Lower leg skin (tissue), 4 donors: ENCODE results near the gene PEAR1. TPM values are rescaled to one million over a fixed set of nuclear protein-coding genes. Genes with fewer than 3 reads are reported as not detected.

Experiments used
- DNase-seq, 2 donors: peaks; one replicate each; pipeline ENCODE4 v3.0.0-alpha.2; 2019; ENCODE audit warnings: low spot score in 2 of 2
- H3K4me3 ChIP-seq: fragments of 200-600 bp; sonication (generic); 2 replicates; pipeline ENCODE4 v1.5.1; 2017; ENCODE audit warnings: mild to moderate bottlenecking, low read depth; ENCODE audit not compliant: poor library complexity, severe bottlenecking
- POLR2A ChIP-seq, 2 donors: fragments of 450-650 bp; IDR thresholded peaks; one replicate each; pipeline ENCODE4 v1.6.1; 2016 to 2017; ENCODE audit warnings: antibody characterized with exemption in 2 of 2, mild to moderate bottlenecking in 1 of 2, moderate library complexity in 1 of 2
- WGBS, 2 donors: methylation state at CpG; one replicate each; pipeline ENCODE4 v1.1.5; 2018; 5-methylcytosine and 5-hydroxymethylcytosine counted together
- intact Hi-C: fragments of 100-400 bp; cut with DNase I; formaldehyde crosslinking; loops from one replicate; pipeline ENCODE4 v1.15.0; 2023; ENCODE audit warnings: low total_unique reads
- total RNA-seq, 4 donors: library from RNA; depleted of rRNA; stranded (reverse); fragments of >200 nt; gene quantifications; one replicate each; pipeline ENCODE4 v1.1.0, GENCODE V29; 2016
- TF ChIP-seq, protein P1 (sequence below), 3 donors: fragments of 450-650 bp; IDR thresholded peaks; one replicate each; pipeline ENCODE4 v1.5.1; 2016; ENCODE audit warnings: antibody characterized with exemption in 3 of 3, mild to moderate bottlenecking in 3 of 3, moderate library complexity in 2 of 3

The PEAR1 gene
- total RNA-seq, 4 donors from 2014 or later: 2.1 to 10.2 (median 6.6) TPM

DNA sequence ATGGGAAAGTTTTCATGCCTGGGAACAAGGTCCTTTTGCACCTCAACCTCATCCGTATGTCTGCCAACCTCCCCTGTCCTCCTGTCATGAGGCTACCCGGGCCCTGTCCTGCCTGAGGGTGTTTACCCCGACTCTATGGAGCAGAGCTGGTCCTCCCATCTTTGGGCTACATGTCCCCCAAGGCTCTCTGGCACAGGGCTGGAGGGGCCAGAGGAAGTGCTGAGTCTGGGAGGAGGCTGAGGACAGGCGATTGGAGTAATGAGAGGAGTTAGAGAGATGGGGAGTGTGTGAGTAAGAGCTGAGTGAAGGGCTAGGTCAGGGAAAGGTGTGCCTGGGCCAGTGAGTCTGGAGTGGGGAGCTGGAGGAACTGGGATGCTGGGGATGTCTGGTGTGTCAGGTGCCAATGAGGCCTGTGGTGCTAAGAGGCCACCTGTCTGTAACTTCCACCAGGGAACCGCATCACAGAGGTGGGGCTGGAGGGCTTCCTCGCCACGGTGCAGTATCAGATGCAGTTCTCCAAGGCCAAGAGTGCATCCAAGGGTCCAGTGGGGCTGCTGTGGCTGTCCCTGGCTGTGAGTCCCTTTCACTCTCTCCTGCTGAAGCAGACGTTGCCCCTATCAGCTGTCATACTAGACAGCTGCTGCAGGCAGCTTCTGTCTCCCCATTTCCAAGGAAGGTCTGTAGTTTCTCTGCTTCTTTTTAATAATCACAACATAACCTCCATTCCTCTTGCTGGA is 38.6 kb downstream of the PEAR1 start:
- intact Hi-C loops: loop anchor here (2.0 kb wide), 1 partner anchor 45 kb away; no protein-coding TSS in a partner anchor
- 45 to 52% methylated on average over 8 of the region's 8 CpGs for WGBS, 2 donors
- DNase-seq: no peak
- TF ChIP-seq POLR2A (IDR thresholded peaks at IDR 0.05): no peak
- TF ChIP-seq, protein P1, sequence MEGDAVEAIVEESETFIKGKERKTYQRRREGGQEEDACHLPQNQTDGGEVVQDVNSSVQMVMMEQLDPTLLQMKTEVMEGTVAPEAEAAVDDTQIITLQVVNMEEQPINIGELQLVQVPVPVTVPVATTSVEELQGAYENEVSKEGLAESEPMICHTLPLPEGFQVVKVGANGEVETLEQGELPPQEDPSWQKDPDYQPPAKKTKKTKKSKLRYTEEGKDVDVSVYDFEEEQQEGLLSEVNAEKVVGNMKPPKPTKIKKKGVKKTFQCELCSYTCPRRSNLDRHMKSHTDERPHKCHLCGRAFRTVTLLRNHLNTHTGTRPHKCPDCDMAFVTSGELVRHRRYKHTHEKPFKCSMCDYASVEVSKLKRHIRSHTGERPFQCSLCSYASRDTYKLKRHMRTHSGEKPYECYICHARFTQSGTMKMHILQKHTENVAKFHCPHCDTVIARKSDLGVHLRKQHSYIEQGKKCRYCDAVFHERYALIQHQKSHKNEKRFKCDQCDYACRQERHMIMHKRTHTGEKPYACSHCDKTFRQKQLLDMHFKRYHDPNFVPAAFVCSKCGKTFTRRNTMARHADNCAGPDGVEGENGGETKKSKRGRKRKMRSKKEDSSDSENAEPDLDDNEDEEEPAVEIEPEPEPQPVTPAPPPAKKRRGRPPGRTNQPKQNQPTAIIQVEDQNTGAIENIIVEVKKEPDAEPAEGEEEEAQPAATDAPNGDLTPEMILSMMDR (IDR thresholded peaks at IDR 0.05): no peak
- no peak overlapping the region for H3K4me3 ChIP-seq

DNA sequence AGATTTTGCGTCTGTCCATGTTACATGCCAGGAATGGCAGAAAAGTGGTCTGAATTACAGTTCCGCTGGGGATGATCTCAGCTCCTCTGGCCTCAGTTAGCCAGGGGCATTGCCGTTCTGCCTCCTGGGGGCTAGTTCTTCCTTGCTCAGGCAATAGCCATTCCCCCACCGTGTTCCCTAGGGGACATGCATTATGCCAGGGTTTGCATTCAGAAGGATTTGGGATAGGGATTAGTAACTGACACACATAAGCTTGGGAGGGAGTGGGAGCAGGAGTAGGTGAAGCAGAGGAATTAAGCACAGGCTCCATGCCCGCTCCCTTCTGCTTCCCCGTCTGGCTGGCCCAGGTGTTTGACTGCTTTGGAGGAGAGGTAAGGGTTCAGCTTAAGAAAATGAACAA is 39.6 kb downstream of the PEAR1 start:
- DNase-seq: no peak
- 70 to 81% methylated on average over 6 of the region's 6 CpGs for WGBS, 2 donors
- intact Hi-C loops: loop anchor here (2.0 kb wide), 1 partner anchor 44 kb away; no protein-coding TSS in a partner anchor
- no peak overlapping the region for H3K4me3 ChIP-seq
- TF ChIP-seq, protein P1 (IDR thresholded peaks at IDR 0.05): no peak
- no peak for TF ChIP-seq POLR2A (IDR thresholded peaks at IDR 0.05)

- WGBS, 2 donors: 87 to 90% methylated on average over 17 of the region's 17 CpGs
- no peak for TF ChIP-seq POLR2A (IDR thresholded peaks at IDR 0.05)
- TF ChIP-seq, protein P1 (IDR thresholded peaks at IDR 0.05): no peak
- intact Hi-C loops: no loop called here
- H3K4me3 ChIP-seq: no peak overlapping the region
- no peak for DNase-seq
Measured at GRCh38 chr1:156935505-156936128, 42.1 kb downstream of the PEAR1 start.

GRCh38 chr1:156936191-156936590 is 42.7 kb downstream of the PEAR1 start:
- TF ChIP-seq POLR2A (IDR thresholded peaks at IDR 0.05): no peak
- TF ChIP-seq, protein P1 (IDR thresholded peaks at IDR 0.05): no peak
- 87 to 91% methylated on average over 5 of the region's 5 CpGs for WGBS, 2 donors
- no peak overlapping the region for H3K4me3 ChIP-seq
- intact Hi-C loops: no loop called here
- no peak for DNase-seq

DNA sequence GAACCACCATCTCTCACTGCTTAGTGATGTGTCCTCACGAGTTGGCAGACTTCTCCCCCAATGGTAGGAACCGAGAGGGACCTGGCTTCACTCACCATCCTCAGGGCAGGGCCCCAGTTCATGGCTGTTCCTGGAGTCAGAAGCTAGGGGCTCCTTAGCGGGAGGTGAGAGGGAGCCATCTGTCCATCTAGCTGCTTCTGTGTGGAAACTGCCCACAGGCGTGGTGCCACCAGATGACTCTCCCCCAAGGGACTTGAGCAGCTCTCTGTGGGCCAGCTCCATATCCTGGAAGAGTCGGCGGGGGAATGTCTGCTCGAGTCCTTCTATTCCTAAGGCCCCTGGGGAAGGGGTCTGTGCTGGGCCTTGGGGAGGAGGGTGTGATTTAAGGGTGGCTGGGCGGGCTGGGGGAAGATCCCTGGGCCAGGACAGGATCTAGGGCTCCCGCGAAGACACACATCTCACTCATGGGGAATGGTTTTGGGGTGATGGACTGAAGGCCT is 43.3 kb downstream of the PEAR1 start:
- intact Hi-C loops: no loop called here
- 81 to 83% methylated on average over 10 of the region's 10 CpGs for WGBS, 2 donors
- TF ChIP-seq, protein P1 (IDR thresholded peaks at IDR 0.05): no peak
- TF ChIP-seq POLR2A (IDR thresholded peaks at IDR 0.05): no peak
- H3K4me3 ChIP-seq: no peak overlapping the region
- DNase-seq: no peak
